ENCODE results near the gene MESP1.

The MESP1 gene

GRCh38 chr15:89758981-89759380 is 7.9 kb upstream of the MESP1 start:
- no peak for DNase-seq (ENCODE audit: low read depth in 2 of 2)

- DNase-seq (ENCODE audit: low read depth in 2 of 2), result no peak
Observed at GRCh38 chr15:89758283-89758682, 7.2 kb upstream of the MESP1 start.

GRCh38 chr15:89756897-89757296 is 5.8 kb upstream of the MESP1 start:
- no peak for DNase-seq (ENCODE audit: low read depth in 2 of 2)

GRCh38 chr15:89755701-89756100 is 4.7 kb upstream of the MESP1 start:
- no peak for DNase-seq (ENCODE audit: low read depth in 2 of 2)

DNA sequence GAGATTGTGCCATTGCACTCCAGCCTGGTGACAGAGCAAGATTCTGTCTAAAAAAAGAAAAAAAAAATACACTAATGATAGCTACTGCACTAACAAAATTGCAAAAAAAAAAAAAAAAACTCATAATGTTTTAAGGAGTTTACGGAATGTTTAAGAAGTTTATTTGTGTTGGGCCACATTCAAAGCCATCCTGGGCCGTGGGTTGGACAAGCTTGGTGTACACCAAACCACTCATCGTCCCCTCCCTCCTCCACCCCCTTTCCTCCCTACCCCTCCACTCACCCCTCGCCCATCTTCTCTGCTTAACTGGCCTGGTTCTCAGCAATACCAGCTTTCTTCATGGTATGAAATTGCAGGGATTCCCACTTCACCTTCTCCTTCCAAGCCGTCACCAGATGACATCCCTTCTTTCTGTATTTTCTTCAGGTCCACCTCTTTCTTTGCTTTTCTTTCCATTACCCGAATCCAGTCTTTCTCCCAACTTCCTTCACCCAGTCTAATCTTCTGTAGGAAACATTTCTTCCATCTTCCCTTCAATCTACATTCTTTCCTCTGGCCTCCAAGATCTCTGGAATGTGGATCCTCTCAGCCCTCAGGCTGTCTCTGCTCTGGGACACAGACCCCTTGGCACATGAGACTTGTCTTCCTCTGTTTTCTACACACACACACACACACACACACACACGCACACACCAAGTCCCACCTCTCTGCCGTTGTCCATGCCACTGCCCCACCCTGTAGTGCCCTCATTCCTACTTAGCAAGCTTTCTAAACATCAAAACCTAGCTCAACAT is 3.5 kb upstream of the MESP1 start:
- no peak for DNase-seq (ENCODE audit: low read depth in 2 of 2)

DNA sequence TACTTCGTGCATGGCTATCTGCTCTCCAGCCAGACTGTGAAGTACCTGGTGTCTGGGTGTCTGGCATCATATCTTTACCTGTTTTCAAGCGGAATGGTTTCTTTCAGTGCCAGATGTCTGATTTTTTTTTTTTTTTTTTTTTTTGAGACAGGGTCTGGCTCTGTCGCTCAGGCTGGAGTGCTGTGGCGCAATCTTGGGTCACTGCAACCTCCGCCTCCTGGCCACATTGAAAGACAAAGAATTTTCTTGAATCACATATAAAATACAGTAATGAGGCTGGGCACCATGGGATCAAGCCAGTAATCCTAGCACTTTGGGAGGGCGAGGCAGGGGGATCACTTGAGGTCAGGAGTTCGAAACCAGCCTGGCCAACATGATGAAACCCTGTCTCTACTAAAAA is 2.8 kb upstream of the MESP1 start:
- no peak for DNase-seq (ENCODE audit: low read depth in 2 of 2)

GRCh38 chr15:89751748-89752147 is 699 bp upstream of the MESP1 start:
- DNase-seq (ENCODE audit: low read depth in 2 of 2), result no peak

- no peak for DNase-seq (ENCODE audit: low read depth in 2 of 2)
Observed at GRCh38 chr15:89749951-89750559, 994 bp downstream of the MESP1 start.

DNA sequence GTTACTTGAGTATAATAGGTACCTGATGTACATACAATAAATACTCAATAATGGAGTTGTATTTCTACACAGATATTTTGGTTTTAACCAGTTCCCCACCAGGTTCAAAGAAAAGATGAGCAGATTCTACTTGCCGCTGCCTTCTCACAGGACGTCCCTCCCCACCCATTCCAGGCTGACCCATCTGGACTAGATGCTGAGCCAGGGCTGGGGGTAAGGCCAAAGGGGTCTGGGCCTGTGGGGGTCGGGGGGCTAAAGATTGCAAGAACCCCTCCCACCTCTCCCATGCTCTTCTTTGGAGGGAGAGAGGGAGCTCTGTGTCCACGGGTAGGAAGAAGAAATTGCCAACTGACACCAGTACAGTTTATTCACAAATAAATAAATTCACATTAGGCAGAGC is 1.5 kb downstream of the MESP1 start:
- DNase-seq (ENCODE audit: low read depth in 2 of 2), result no peak

GRCh38 chr15:89749054-89749453 is 2.0 kb downstream of the MESP1 start:
- DNase-seq (ENCODE audit: low read depth in 2 of 2), result no peak

GRCh38 chr15:89747708-89748682 is 3.1 kb downstream of the MESP1 start:
- no peak for DNase-seq (ENCODE audit: low read depth in 2 of 2)

DNA sequence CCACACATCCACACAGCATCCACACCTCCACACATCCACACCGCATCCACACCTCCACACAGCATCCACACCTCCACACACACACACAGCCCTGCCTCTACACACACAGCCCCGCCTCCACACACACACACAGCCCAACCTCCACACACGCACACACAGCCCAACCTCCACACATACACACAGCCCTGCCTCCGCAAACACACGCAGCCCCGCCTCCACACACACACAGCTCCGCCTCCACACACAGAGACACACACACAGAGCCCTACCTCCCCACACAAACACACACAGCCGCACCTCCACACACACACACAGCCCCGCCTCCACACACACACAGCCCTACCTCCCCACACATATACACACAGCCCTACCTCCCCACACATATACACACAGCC is 4.7 kb downstream of the MESP1 start:
- DNase-seq (ENCODE audit: low read depth in 2 of 2), result no peak

- no peak for DNase-seq (ENCODE audit: low read depth in 2 of 2)
Observed at GRCh38 chr15:89745768-89746167, 5.3 kb downstream of the MESP1 start.

DNA sequence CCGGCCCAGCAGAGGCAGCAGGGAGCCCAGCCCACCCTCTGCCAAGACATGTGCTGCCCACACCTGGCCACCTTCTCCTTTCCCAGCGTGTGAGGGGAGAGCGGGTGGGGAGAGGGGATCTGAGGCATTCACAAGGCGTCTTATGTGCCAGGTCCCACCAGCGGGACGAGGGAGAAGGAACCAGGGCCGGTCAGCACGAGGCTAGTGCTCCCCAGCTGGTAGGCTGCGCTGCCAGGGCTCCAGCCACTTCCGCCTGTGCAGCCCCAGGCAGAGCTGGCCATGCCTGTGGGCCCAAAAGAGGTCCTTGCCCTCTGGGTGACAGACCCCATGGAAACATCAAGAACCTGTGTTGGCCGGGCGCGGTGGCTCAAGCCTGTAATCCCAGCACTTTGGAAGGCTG is 5.9 kb downstream of the MESP1 start:
- DNase-seq (ENCODE audit: low read depth in 2 of 2), result no peak

- DNase-seq (ENCODE audit: low read depth in 2 of 2), result no peak
Observed at GRCh38 chr15:89743594-89743993, 7.5 kb downstream of the MESP1 start.

- DNase-seq (ENCODE audit: low read depth in 2 of 2), result no peak
Observed at GRCh38 chr15:89743011-89743410, 8.0 kb downstream of the MESP1 start.

DNA sequence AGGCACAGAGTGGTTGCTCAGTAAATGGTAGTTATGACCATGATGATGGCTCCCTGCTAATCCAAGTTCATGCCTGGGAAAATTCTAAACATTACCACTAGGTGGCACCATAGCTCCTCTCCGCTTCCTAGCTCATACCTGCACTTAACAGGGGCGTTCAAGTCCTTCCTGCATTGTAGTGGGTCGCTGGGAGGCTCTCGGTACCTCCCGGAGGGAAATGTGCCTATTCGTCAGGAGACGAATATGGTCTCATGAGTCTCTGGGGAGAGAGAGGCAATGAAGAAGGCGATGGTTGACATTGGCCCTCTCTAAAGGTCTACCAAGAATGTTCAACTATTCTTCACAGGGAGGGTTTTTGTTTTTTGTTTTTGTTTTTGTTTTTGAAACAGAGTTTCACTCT is 10.9 kb downstream of the MESP1 start:
- DNase-seq (ENCODE audit: low read depth in 2 of 2), result peak; percentile 27 to 46

DNA sequence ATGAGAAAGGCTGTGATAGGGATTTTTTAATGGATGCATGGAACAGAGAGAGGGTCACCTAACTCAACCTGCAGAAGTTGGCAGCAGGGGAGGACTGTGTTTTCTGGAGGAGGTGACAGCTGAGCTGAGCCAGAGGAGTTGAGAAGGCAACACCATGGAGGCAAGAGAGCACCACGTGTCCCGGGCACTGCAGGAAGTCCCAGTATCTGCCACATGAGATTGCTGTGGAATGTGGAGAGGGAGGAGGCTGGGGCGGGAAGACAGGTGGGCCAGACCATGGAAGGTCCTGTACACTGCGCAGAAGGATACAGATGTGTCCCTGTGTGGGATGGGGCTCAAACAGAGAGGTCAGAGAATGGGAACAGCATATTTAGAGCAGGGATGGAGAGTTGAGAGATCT is 15.3 kb downstream of the MESP1 start:
- DNase-seq (ENCODE audit: low read depth in 2 of 2), result no peak

- no peak for DNase-seq (ENCODE audit: low read depth in 2 of 2)
Observed at GRCh38 chr15:89732451-89733172, 18.4 kb downstream of the MESP1 start.

- DNase-seq (ENCODE audit: low read depth in 2 of 2), result no peak
Observed at GRCh38 chr15:89731275-89731674, 19.8 kb downstream of the MESP1 start.

DNA sequence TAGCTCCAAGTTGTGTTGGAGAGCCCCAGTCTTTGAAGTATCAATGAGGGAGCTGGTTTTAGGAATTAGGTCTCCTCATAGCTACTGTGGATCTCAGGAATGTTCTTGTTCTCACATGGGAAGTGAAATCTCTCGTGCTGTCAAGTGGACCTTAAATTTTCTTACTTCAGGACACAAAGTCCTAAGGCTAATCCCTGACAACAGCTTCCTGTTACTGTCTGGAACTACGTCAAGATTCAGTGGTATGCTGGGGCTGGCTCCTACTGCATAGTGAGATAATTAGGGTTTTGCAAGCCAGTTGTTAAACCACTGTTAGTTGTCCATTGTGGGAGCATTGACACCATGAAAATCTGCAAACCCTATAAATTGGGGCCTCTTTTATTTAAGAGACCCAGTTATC is 22.8 kb downstream of the MESP1 start:
- DNase-seq (ENCODE audit: low read depth in 2 of 2), result no peak

DNA sequence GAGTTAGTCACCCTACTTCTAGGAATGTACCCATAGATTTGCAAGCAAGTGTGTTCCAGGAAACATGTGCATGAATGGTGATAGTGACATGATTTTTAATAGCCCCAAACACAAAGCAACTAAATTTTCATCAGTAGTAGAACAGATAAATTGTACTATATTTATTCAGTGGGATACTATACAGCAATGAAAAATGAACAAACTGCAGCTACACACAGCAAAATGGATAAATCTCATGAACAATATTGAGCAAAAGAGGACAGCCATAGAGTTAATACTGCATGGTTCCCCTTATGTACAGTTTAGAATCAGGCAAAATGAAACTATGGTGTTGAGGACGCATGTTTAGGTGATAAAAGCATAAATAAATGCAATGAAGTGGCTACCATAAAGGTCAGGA is 26.0 kb downstream of the MESP1 start:
- DNase-seq (ENCODE audit: low read depth in 2 of 2), result no peak

All from stimulated activated CD4-positive, alpha-beta T cell treated with anti-CD3 and anti-CD28 coated beads, Interleukin-15, amount 100 ng/mL, for 48 hours (primary cell).